Hindlimb muscle (tissue), 1 donor: Measurements from ENCODE around the gene IL1RN. TPM values are rescaled to one million over a fixed set of nuclear protein-coding genes. Genes with fewer than 3 reads are reported as not detected.

Experiments
- DNase-seq: peaks from one replicate; pipeline ENCODE4 v3.0.0-alpha.2; 2013
- polyA plus RNA-seq: library from polyadenylated mRNA; unstranded; fragments of 120-200 nt; gene quantifications from one replicate; pipeline ENCODE4 v1.2.1, GENCODE V29; 2013; ENCODE audit not compliant: insufficient read length

IL1RN gene
- polyA plus RNA-seq, 1 donor, result 1.9 TPM

- DNase-seq, result no peak
Measured at GRCh38 chr2:113175042-113175628, 47.7 kb downstream of the IL1RN start.

GRCh38 chr2:113175736-113176695 lies 48.6 kb downstream of the IL1RN start:
- no peak for DNase-seq

- no peak for DNase-seq
Measured at GRCh38 chr2:113176696-113177355, 49.4 kb downstream of the IL1RN start.

- no peak for DNase-seq
Measured at GRCh38 chr2:113178069-113178746, 50.8 kb downstream of the IL1RN start.

- DNase-seq, result no peak
Measured at GRCh38 chr2:113178891-113179290, 51.5 kb downstream of the IL1RN start.

GRCh38 chr2:113179446-113180045 lies 52.1 kb downstream of the IL1RN start:
- DNase-seq, result no peak

GRCh38 chr2:113180131-113180946 lies 52.9 kb downstream of the IL1RN start:
- DNase-seq, result no peak

- no peak for DNase-seq
Measured at GRCh38 chr2:113181258-113182051, 54.1 kb downstream of the IL1RN start.

- DNase-seq, result no peak
Measured at GRCh38 chr2:113182471-113183260, 55.3 kb downstream of the IL1RN start.

- DNase-seq, result no peak
Measured at GRCh38 chr2:113183264-113183663, 55.9 kb downstream of the IL1RN start.

Other genes with a start within 250 kb of the IL1RN start
- gene IL37, start 216.4 kb upstream of the IL1RN start, polyA plus RNA-seq, result not detected
- not detected for gene IL36G, start 149.6 kb upstream of the IL1RN start, polyA plus RNA-seq
- gene IL36A, start 122.1 kb upstream of the IL1RN start, polyA plus RNA-seq, result not detected
- not detected for gene IL36B, start 74.7 kb upstream of the IL1RN start, polyA plus RNA-seq
- gene IL36RN, start 68.4 kb upstream of the IL1RN start, polyA plus RNA-seq, result not detected
- gene IL1F10, start 59.6 kb upstream of the IL1RN start, polyA plus RNA-seq, result not detected
- gene PSD4, start 46.4 kb downstream of the IL1RN start, polyA plus RNA-seq, result 1.6 TPM
- gene PAX8, start 151.3 kb downstream of the IL1RN start, polyA plus RNA-seq, result 2.2 TPM